Stomach (tissue), 4 donors: ENCODE results near the gene UBE2L5.

ENCODE experiments used
- CTCF ChIP-seq, 7 experiments: fragments of 450-650 bp in 4 of 7; fragments of 200-600 bp in 3 of 7; sonication (generic) in 3 of 7; IDR thresholded peaks; one replicate each; pipeline ENCODE4 v1.5.1; 2016 to 2019; ENCODE audit warnings: antibody characterized with exemption in 7 of 7, control low read depth in 2 of 7, mild to moderate bottlenecking in 1 of 7
- EP300 ChIP-seq: sonication (generic); formaldehyde crosslinking; IDR thresholded peaks from one replicate; pipeline ENCODE4 v1.6.1; 2017; ENCODE audit warnings: antibody characterized with exemption
- POLR2A ChIP-seq, 4 donors: fragments of 450-650 bp; IDR thresholded peaks; one replicate each; pipeline ENCODE4 v1.6.1; 2016; ENCODE audit warnings: antibody characterized with exemption in 4 of 4, control low read depth in 2 of 4, mild to moderate bottlenecking in 1 of 4, moderate library complexity in 1 of 4
- POLR2AphosphoS5 ChIP-seq, 3 donors: sonication (generic); formaldehyde crosslinking; IDR thresholded peaks; one replicate each; pipeline ENCODE4 v1.6.1; 2016; ENCODE audit warnings: antibody characterized with exemption in 3 of 3

GRCh38 chr13:30466841-30467252 lies 44.6 kb downstream of the UBE2L5 start:
- no peak for TF ChIP-seq EP300
- TF ChIP-seq POLR2AphosphoS5 (IDR thresholded peaks at IDR 0.05) = no peak
- no peak for TF ChIP-seq CTCF (IDR thresholded peaks at IDR 0.05)
- no peak for TF ChIP-seq POLR2A (IDR thresholded peaks at IDR 0.05)
